ENCODE results near the gene WDR20.
"Not testable (repeated sequence)": the region's sequence is repeated elsewhere in the genome, so short reads cannot be mapped to it uniquely, and the experiment has no call there.

WDR20 gene

GRCh38 chr14:102126807-102127455 is 12.8 kb upstream of the WDR20 start:
- DNase-seq (ENCODE audit: extremely low spot score, insufficient read length, low read depth): no peak
- FAIRE-seq: no peak

GRCh38 chr14:102131741-102132140 is 8.0 kb upstream of the WDR20 start:
- no peak for FAIRE-seq
- DNase-seq (ENCODE audit: extremely low spot score, insufficient read length, low read depth): no peak

GRCh38 chr14:102134021-102134420 is 5.7 kb upstream of the WDR20 start:
- FAIRE-seq: not testable (repeated sequence)

GRCh38 chr14:102134719-102135118 is 5.0 kb upstream of the WDR20 start:
- FAIRE-seq; DNase-seq (ENCODE audit: extremely low spot score, insufficient read length, low read depth): not testable (repeated sequence)

More at GRCh38 chr14:102134021-102134420, 5.7 kb upstream of the WDR20 start:
- DNase-seq (ENCODE audit: extremely low spot score, insufficient read length, low read depth): not testable (repeated sequence)

- not testable (repeated sequence) for FAIRE-seq; DNase-seq (ENCODE audit: extremely low spot score, insufficient read length, low read depth)
Observed at GRCh38 chr14:102135456-102135855, 4.2 kb upstream of the WDR20 start.

GRCh38 chr14:102138535-102138934 is 1.2 kb upstream of the WDR20 start:
- no peak for FAIRE-seq
- DNase-seq (ENCODE audit: extremely low spot score, insufficient read length, low read depth): no peak

- DNase-seq (ENCODE audit: extremely low spot score, insufficient read length, low read depth): no peak
Observed at GRCh38 chr14:102138961-102139285, 774 bp upstream of the WDR20 start.

GRCh38 chr14:102140027-102140749 is 491 bp downstream of the WDR20 start:
- DNase-seq (ENCODE audit: extremely low spot score, insufficient read length, low read depth): no peak

More at GRCh38 chr14:102138961-102139285, 774 bp upstream of the WDR20 start:
- FAIRE-seq: no peak

GRCh38 chr14:102140750-102141145 is 1.1 kb downstream of the WDR20 start:
- DNase-seq (ENCODE audit: extremely low spot score, insufficient read length, low read depth) (no peak), FAIRE-seq (no peak)

More at GRCh38 chr14:102140027-102140749, 491 bp downstream of the WDR20 start:
- FAIRE-seq: peak; percentile 62

GRCh38 chr14:102141797-102142196 is 2.1 kb downstream of the WDR20 start:
- FAIRE-seq (no peak), DNase-seq (ENCODE audit: extremely low spot score, insufficient read length, low read depth) (no peak)

- DNase-seq (ENCODE audit: extremely low spot score, insufficient read length, low read depth): no peak
- FAIRE-seq: no peak
Observed at GRCh38 chr14:102144914-102145313, 5.2 kb downstream of the WDR20 start.

GRCh38 chr14:102145395-102145794 is 5.7 kb downstream of the WDR20 start:
- DNase-seq (ENCODE audit: extremely low spot score, insufficient read length, low read depth) (no peak), FAIRE-seq (no peak)

- no peak for DNase-seq (ENCODE audit: extremely low spot score, insufficient read length, low read depth)
- no peak for FAIRE-seq
Observed at GRCh38 chr14:102146423-102146822, 6.7 kb downstream of the WDR20 start.

GRCh38 chr14:102150083-102150482 is 10.4 kb downstream of the WDR20 start:
- no peak for DNase-seq (ENCODE audit: extremely low spot score, insufficient read length, low read depth)
- FAIRE-seq: no peak

GRCh38 chr14:102150744-102151143 is 11.0 kb downstream of the WDR20 start:
- FAIRE-seq (no peak), DNase-seq (ENCODE audit: extremely low spot score, insufficient read length, low read depth) (no peak)

GRCh38 chr14:102151411-102151810 is 11.7 kb downstream of the WDR20 start:
- FAIRE-seq; DNase-seq (ENCODE audit: extremely low spot score, insufficient read length, low read depth): not testable (repeated sequence)

GRCh38 chr14:102154121-102154520 is 14.4 kb downstream of the WDR20 start:
- DNase-seq (ENCODE audit: extremely low spot score, insufficient read length, low read depth) (no peak), FAIRE-seq (no peak)

- FAIRE-seq: no peak
- no peak for DNase-seq (ENCODE audit: extremely low spot score, insufficient read length, low read depth)
Observed at GRCh38 chr14:102154821-102155549, 15.3 kb downstream of the WDR20 start.

GRCh38 chr14:102157346-102157745 is 17.6 kb downstream of the WDR20 start:
- no peak for DNase-seq (ENCODE audit: extremely low spot score, insufficient read length, low read depth)
- FAIRE-seq: no peak

- FAIRE-seq: no peak
- DNase-seq (ENCODE audit: extremely low spot score, insufficient read length, low read depth): no peak
Observed at GRCh38 chr14:102158797-102159196, 19.1 kb downstream of the WDR20 start.

GRCh38 chr14:102159841-102160240 is 20.1 kb downstream of the WDR20 start:
- DNase-seq (ENCODE audit: extremely low spot score, insufficient read length, low read depth) (no peak), FAIRE-seq (no peak)

Data from GM18507 (cell line).